ENCODE results near the gene CX3CL1.

DNA sequence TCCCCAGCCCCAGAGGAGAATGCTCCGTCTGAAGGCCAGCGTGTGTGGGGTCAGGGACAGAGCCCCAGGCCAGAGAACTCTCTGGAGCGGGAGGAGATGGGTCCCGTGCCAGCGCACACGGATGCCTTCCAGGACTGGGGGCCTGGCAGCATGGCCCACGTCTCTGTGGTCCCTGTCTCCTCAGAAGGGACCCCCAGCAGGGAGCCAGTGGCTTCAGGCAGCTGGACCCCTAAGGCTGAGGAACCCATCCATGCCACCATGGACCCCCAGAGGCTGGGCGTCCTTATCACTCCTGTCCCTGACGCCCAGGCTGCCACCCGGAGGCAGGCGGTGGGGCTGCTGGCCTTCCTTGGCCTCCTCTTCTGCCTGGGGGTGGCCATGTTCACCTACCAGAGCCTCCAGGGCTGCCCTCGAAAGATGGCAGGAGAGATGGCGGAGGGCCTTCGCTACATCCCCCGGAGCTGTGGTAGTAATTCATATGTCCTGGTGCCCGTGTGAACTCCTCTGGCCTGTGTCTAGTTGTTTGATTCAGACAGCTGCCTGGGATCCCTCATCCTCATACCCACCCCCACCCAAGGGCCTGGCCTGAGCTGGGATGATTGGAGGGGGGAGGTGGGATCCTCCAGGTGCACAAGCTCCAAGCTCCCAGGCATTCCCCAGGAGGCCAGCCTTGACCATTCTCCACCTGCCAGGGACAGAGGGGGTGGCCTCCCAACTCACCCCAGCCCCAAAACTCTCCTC is 10.4 kb downstream of the CX3CL1 start:
- no peak for TF ChIP-seq RARB (CRISPR knock-in tag; IDR thresholded peaks at IDR 0.05)
- TF ChIP-seq TOX (CRISPR knock-in tag; IDR thresholded peaks at IDR 0.05; ENCODE audit: borderline replicate concordance) = no peak
- no peak for TF ChIP-seq ZFP3 (CRISPR knock-in tag; IDR thresholded peaks at IDR 0.05)
- TF ChIP-seq PATZ1 (CRISPR knock-in tag; IDR thresholded peaks at IDR 0.05; ENCODE audit: borderline replicate concordance) = no peak
- TF ChIP-seq, protein P1, sequence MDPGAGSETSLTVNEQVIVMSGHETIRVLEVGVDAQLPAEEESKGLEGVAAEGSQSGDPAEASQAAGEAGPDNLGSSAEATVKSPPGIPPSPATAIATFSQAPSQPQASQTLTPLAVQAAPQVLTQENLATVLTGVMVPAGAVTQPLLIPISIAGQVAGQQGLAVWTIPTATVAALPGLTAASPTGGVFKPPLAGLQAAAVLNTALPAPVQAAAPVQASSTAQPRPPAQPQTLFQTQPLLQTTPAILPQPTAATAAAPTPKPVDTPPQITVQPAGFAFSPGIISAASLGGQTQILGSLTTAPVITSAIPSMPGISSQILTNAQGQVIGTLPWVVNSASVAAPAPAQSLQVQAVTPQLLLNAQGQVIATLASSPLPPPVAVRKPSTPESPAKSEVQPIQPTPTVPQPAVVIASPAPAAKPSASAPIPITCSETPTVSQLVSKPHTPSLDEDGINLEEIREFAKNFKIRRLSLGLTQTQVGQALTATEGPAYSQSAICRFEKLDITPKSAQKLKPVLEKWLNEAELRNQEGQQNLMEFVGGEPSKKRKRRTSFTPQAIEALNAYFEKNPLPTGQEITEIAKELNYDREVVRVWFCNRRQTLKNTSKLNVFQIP (CRISPR knock-in tag; IDR thresholded peaks at IDR 0.05; ENCODE audit: borderline replicate concordance, low read depth) = no peak
- TF ChIP-seq ESRRG (CRISPR knock-in tag; IDR thresholded peaks at IDR 0.05) = no peak

Measured in SK-N-SH treated with all-trans-retinoic acid at 6 μM for 48 hours (cell line).